ENCODE results near the gene KRTAP9-3. TPM values are rescaled to one million over a fixed set of nuclear protein-coding genes. Genes with fewer than 3 reads are reported as not detected.
"Not testable (repeated sequence)": the region's sequence is repeated elsewhere in the genome, so short reads cannot be mapped to it uniquely, and the experiment has no call there.

The KRTAP9-3 gene
- total RNA-seq, 1 experiment from 2014 or later, result not detected

- Histone ChIP-seq H3K36me3 (ENCODE audit: insufficient read depth, low read length) (no peaks in the 10 kb centered on the region), H2AFZ (ENCODE audit: low read length) (no peak overlapping the region), H3K9me2 (replicated peaks; ENCODE audit: insufficient read depth, low read length) (no peaks in the 10 kb centered on the region), H3K27ac (ENCODE audit: low read length) (no peak overlapping the region), H3K79me2 (ENCODE audit: low read length) (no peaks in the 10 kb centered on the region), H3K4me3 (ENCODE audit: low read length) (no peak overlapping the region), H3K4me1 (ENCODE audit: low read length) (no peaks in the 10 kb centered on the region), H3K27me3 (ENCODE audit: low read length) (no peaks in the 10 kb centered on the region), H4K20me1 (ENCODE audit: insufficient read depth, low read depth, low read length) (no peaks in the 10 kb centered on the region), H3K9ac (ENCODE audit: low read length) (no peak overlapping the region), H3K9me3 (ENCODE audit: low read length) (no peaks in the 10 kb centered on the region), H3K4me2 (ENCODE audit: low read depth, low read length, poor library complexity, severe bottlenecking) (no peak overlapping the region)
- DNase-seq, result no peak
These were observed 20.3 kb upstream of the KRTAP9-3 start for GRCh38 chr17:41211845-41212466.

GRCh38 chr17:41212524-41213169 lies 19.6 kb upstream of the KRTAP9-3 start:
- Histone ChIP-seq H3K9ac (ENCODE audit: low read length) (no peak overlapping the region), H3K27ac (ENCODE audit: low read length) (no peak overlapping the region), H4K20me1 (ENCODE audit: insufficient read depth, low read depth, low read length) (no peaks in the 10 kb centered on the region), H3K4me2 (ENCODE audit: low read depth, low read length, poor library complexity, severe bottlenecking) (no peak overlapping the region), H3K27me3 (ENCODE audit: low read length) (no peaks in the 10 kb centered on the region), H3K9me2 (replicated peaks; ENCODE audit: insufficient read depth, low read length) (no peaks in the 10 kb centered on the region), H3K4me3 (ENCODE audit: low read length) (no peak overlapping the region), H3K79me2 (ENCODE audit: low read length) (no peaks in the 10 kb centered on the region), H3K36me3 (ENCODE audit: insufficient read depth, low read length) (no peaks in the 10 kb centered on the region), H3K4me1 (ENCODE audit: low read length) (no peaks in the 10 kb centered on the region), H2AFZ (ENCODE audit: low read length) (no peak overlapping the region), H3K9me3 (ENCODE audit: low read length) (no peaks in the 10 kb centered on the region)
- no peak for DNase-seq

GRCh38 chr17:41215681-41216080 lies 16.6 kb upstream of the KRTAP9-3 start:
- DNase-seq, result no peak
- H3K9ac ChIP-seq (ENCODE audit: low read length), result no peak overlapping the region
- H3K9me3 ChIP-seq (ENCODE audit: low read length), result no peaks in the 10 kb centered on the region
- no peaks in the 10 kb centered on the region for H3K79me2 ChIP-seq (ENCODE audit: low read length)
- no peaks in the 10 kb centered on the region for H3K9me2 ChIP-seq (replicated peaks; ENCODE audit: insufficient read depth, low read length)
- H3K4me1 ChIP-seq (ENCODE audit: low read length), result no peaks in the 10 kb centered on the region
- H3K27ac ChIP-seq (ENCODE audit: low read length), result no peak overlapping the region
- no peak overlapping the region for H3K4me3 ChIP-seq (ENCODE audit: low read length)
- H3K27me3 ChIP-seq (ENCODE audit: low read length), result no peaks in the 10 kb centered on the region
- no peak overlapping the region for H3K4me2 ChIP-seq (ENCODE audit: low read depth, low read length, poor library complexity, severe bottlenecking)
- no peak overlapping the region for H2AFZ ChIP-seq (ENCODE audit: low read length)
- no peaks in the 10 kb centered on the region for H3K36me3 ChIP-seq (ENCODE audit: insufficient read depth, low read length)
- no peaks in the 10 kb centered on the region for H4K20me1 ChIP-seq (ENCODE audit: insufficient read depth, low read depth, low read length)

GRCh38 chr17:41223821-41224220 lies 8.4 kb upstream of the KRTAP9-3 start:
- Histone ChIP-seq H4K20me1 (ENCODE audit: insufficient read depth, low read depth, low read length) (no peaks in the 10 kb centered on the region), H3K27me3 (ENCODE audit: low read length) (no peaks in the 10 kb centered on the region), H3K27ac (ENCODE audit: low read length) (no peak overlapping the region), H3K4me2 (ENCODE audit: low read depth, low read length, poor library complexity, severe bottlenecking) (no peak overlapping the region), H3K9me3 (ENCODE audit: low read length) (no peaks in the 10 kb centered on the region), H3K9me2 (replicated peaks; ENCODE audit: insufficient read depth, low read length) (no peaks in the 10 kb centered on the region), H3K9ac (ENCODE audit: low read length) (no peak overlapping the region), H3K79me2 (ENCODE audit: low read length) (no peaks in the 10 kb centered on the region), H3K36me3 (ENCODE audit: insufficient read depth, low read length) (no peaks in the 10 kb centered on the region), H3K4me3 (ENCODE audit: low read length) (no peak overlapping the region), H3K4me1 (ENCODE audit: low read length) (no peaks in the 10 kb centered on the region), H2AFZ (ENCODE audit: low read length) (no peak overlapping the region)
- no peak for DNase-seq

- H3K4me3 ChIP-seq (ENCODE audit: low read length), result no peak overlapping the region
- no peaks in the 10 kb centered on the region for H3K79me2 ChIP-seq (ENCODE audit: low read length)
- no peaks in the 10 kb centered on the region for H3K9me2 ChIP-seq (replicated peaks; ENCODE audit: insufficient read depth, low read length)
- H3K27me3 ChIP-seq (ENCODE audit: low read length), result no peaks in the 10 kb centered on the region
- no peaks in the 10 kb centered on the region for H3K4me1 ChIP-seq (ENCODE audit: low read length)
- no peaks in the 10 kb centered on the region for H3K36me3 ChIP-seq (ENCODE audit: insufficient read depth, low read length)
- H3K4me2 ChIP-seq (ENCODE audit: low read depth, low read length, poor library complexity, severe bottlenecking), result no peak overlapping the region
- H3K9me3 ChIP-seq (ENCODE audit: low read length), result no peaks in the 10 kb centered on the region
- H2AFZ ChIP-seq (ENCODE audit: low read length), result no peak overlapping the region
- no peak overlapping the region for H3K9ac ChIP-seq (ENCODE audit: low read length)
- H4K20me1 ChIP-seq (ENCODE audit: insufficient read depth, low read depth, low read length), result no peaks in the 10 kb centered on the region
- no peak for DNase-seq
- no peak overlapping the region for H3K27ac ChIP-seq (ENCODE audit: low read length)
These were observed 6.2 kb upstream of the KRTAP9-3 start for GRCh38 chr17:41226051-41226450.

- H3K9me2 ChIP-seq (replicated peaks; ENCODE audit: insufficient read depth, low read length); H3K4me1 ChIP-seq (ENCODE audit: low read length); H3K4me2 ChIP-seq (ENCODE audit: low read depth, low read length, poor library complexity, severe bottlenecking); H3K79me2 ChIP-seq (ENCODE audit: low read length); H4K20me1 ChIP-seq (ENCODE audit: insufficient read depth, low read depth, low read length); H3K27me3 ChIP-seq (ENCODE audit: low read length); H3K9me3 ChIP-seq (ENCODE audit: low read length); H2AFZ ChIP-seq (ENCODE audit: low read length); H3K9ac ChIP-seq (ENCODE audit: low read length); H3K36me3 ChIP-seq (ENCODE audit: insufficient read depth, low read length); H3K27ac ChIP-seq (ENCODE audit: low read length); H3K4me3 ChIP-seq (ENCODE audit: low read length); DNase-seq: not testable (repeated sequence)
These were observed 5.6 kb upstream of the KRTAP9-3 start, which contains the start of gene KRTAP9-2 for GRCh38 chr17:41226598-41227095. KRTAP9-2 (plus strand) TSS chr17:41226648; CDS start chr17:41226655, 7 bp downstream.

GRCh38 chr17:41230094-41230493 lies 2.2 kb upstream of the KRTAP9-3 start:
- no peak overlapping the region for H3K9ac ChIP-seq (ENCODE audit: low read length)
- no peak for DNase-seq
- H3K9me3 ChIP-seq (ENCODE audit: low read length), result no peaks in the 10 kb centered on the region
- H3K27me3 ChIP-seq (ENCODE audit: low read length), result no peaks in the 10 kb centered on the region
- H4K20me1 ChIP-seq (ENCODE audit: insufficient read depth, low read depth, low read length), result no peaks in the 10 kb centered on the region
- H3K79me2 ChIP-seq (ENCODE audit: low read length), result no peaks in the 10 kb centered on the region
- no peaks in the 10 kb centered on the region for H3K9me2 ChIP-seq (replicated peaks; ENCODE audit: insufficient read depth, low read length)
- no peak overlapping the region for H2AFZ ChIP-seq (ENCODE audit: low read length)
- no peaks in the 10 kb centered on the region for H3K36me3 ChIP-seq (ENCODE audit: insufficient read depth, low read length)
- H3K4me1 ChIP-seq (ENCODE audit: low read length), result no peaks in the 10 kb centered on the region
- no peak overlapping the region for H3K4me2 ChIP-seq (ENCODE audit: low read depth, low read length, poor library complexity, severe bottlenecking)
- H3K4me3 ChIP-seq (ENCODE audit: low read length), result no peak overlapping the region
- H3K27ac ChIP-seq (ENCODE audit: low read length), result no peak overlapping the region

GRCh38 chr17:41231731-41232130 lies 518 bp upstream of the KRTAP9-3 start:
- Histone ChIP-seq H3K9me3 (ENCODE audit: low read length) (no peaks in the 10 kb centered on the region), H3K4me2 (ENCODE audit: low read depth, low read length, poor library complexity, severe bottlenecking) (no peak overlapping the region)

More at GRCh38 chr17:41231731-41232130, 518 bp upstream of the KRTAP9-3 start:
- Histone ChIP-seq H3K4me3 (ENCODE audit: low read length) (no peak overlapping the region), H3K27ac (ENCODE audit: low read length) (no peak overlapping the region), H3K27me3 (ENCODE audit: low read length) (no peaks in the 10 kb centered on the region), H3K79me2 (ENCODE audit: low read length) (no peaks in the 10 kb centered on the region), H2AFZ (ENCODE audit: low read length) (no peak overlapping the region), H3K4me1 (ENCODE audit: low read length) (no peaks in the 10 kb centered on the region), H3K9ac (ENCODE audit: low read length) (no peak overlapping the region), H3K36me3 (ENCODE audit: insufficient read depth, low read length) (no peaks in the 10 kb centered on the region), H4K20me1 (ENCODE audit: insufficient read depth, low read depth, low read length) (no peaks in the 10 kb centered on the region), H3K9me2 (replicated peaks; ENCODE audit: insufficient read depth, low read length) (no peaks in the 10 kb centered on the region)
- DNase-seq, result no peak

Data from Karpas-422 (cell line).